Measurements from ENCODE around the gene EEFSEC. TPM values are rescaled to one million over a fixed set of nuclear protein-coding genes. Genes with fewer than 3 reads are reported as not detected.

The EEFSEC gene
- total RNA-seq, 1 donor from 2014 or later = 6.1 TPM

DNA sequence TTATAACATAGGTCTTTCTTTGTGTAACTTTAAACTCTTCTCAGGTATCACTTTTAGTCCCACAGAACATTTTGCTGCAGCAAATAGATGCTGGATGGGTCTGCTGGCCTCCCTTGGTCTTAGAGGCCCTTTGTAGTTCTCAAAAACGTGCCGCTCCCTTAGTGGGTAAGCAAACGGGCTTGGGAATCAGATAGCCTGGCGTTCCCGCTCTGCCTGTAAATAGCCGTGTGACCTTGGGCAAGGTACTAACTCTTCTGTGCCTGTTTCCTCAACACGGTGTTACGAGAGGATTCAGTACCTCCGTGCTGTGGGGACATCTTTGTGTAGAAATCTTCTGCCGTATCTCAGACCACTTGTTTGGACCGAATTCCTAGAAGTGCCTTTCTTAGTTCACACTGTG, 249.0 kb downstream of the EEFSEC start:
- Histone ChIP-seq H3K4me1 (ENCODE audit: insufficient read depth, low read length) (no peaks in the 10 kb centered on the region), H3K4me2 (ENCODE audit: low read length) (no peak overlapping the region), H2AFZ (ENCODE audit: low read depth, low read length) (no peak overlapping the region), H3K79me2 (ENCODE audit: insufficient read depth, low read length) (no peaks in the 10 kb centered on the region), H3K9ac (ENCODE audit: low read length) (no peak overlapping the region), H3K27me3 (ENCODE audit: insufficient read depth, low read length) (no peaks in the 10 kb centered on the region), H3K36me3 (ENCODE audit: insufficient read depth, low read length) (no peaks in the 10 kb centered on the region), H4K20me1 (ENCODE audit: insufficient read depth, low read length) (peaks cover 9% of the 10 kb centered on the region), H3K4me3 (ENCODE audit: insufficient read depth, low read depth, low read length) (no peak overlapping the region), H3K9me3 (ENCODE audit: insufficient read depth, low read depth, low read length) (no peaks in the 10 kb centered on the region), H3K27ac (ENCODE audit: low read depth, low read length) (no peak overlapping the region)
- peaks cover 7% of the 10 kb centered on the region for H3K36me3 Mint-ChIP-seq (ENCODE audit: low read depth, unreplicated experiment)
- H3K27me3 Mint-ChIP-seq (ENCODE audit: low read depth, unreplicated experiment) = peaks cover 49% of the 10 kb centered on the region
- no peaks in the 10 kb centered on the region for H3K4me1 Mint-ChIP-seq (ENCODE audit: low read depth, unreplicated experiment)
- no peak overlapping the region for H3K27ac Mint-ChIP-seq (ENCODE audit: unreplicated experiment)
- no peak overlapping the region for H3K4me3 Mint-ChIP-seq (ENCODE audit: unreplicated experiment)
- TF ChIP-seq, protein P1, sequence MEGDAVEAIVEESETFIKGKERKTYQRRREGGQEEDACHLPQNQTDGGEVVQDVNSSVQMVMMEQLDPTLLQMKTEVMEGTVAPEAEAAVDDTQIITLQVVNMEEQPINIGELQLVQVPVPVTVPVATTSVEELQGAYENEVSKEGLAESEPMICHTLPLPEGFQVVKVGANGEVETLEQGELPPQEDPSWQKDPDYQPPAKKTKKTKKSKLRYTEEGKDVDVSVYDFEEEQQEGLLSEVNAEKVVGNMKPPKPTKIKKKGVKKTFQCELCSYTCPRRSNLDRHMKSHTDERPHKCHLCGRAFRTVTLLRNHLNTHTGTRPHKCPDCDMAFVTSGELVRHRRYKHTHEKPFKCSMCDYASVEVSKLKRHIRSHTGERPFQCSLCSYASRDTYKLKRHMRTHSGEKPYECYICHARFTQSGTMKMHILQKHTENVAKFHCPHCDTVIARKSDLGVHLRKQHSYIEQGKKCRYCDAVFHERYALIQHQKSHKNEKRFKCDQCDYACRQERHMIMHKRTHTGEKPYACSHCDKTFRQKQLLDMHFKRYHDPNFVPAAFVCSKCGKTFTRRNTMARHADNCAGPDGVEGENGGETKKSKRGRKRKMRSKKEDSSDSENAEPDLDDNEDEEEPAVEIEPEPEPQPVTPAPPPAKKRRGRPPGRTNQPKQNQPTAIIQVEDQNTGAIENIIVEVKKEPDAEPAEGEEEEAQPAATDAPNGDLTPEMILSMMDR (IDR thresholded peaks at IDR 0.05; ENCODE audit: insufficient read depth, low read depth, low read length) = no peak
- TF ChIP-seq EZH2 (IDR thresholded peaks at IDR 0.05; ENCODE audit: insufficient read depth, low read length) = no peak
- DNase-seq (ENCODE audit: low read depth) (no peak), FAIRE-seq (no peak)
- no peaks in the 10 kb centered on the region for H3K9me3 Mint-ChIP-seq (ENCODE audit: unreplicated experiment)

DNA sequence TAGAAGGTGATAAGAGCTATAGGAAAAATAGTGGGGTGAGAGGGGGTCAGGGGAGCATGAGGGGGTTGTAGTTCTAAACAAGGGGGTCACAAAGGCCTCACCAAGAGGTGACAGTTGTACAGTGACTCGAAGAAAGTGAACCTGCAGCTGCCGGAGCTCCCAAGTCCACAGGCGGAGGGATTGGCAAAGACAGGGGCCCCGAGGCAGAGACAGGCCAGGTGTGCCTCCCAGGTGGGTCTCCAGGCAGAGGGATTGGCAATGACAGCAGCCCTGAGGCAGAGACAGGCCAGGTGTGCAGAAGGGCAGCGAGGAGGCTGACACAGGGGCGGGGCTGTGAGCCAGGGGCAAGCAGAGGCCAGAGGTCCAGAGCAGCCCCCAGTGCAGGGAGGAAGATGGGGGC, 249.7 kb downstream of the EEFSEC start:
- H3K27me3 ChIP-seq (ENCODE audit: insufficient read depth, low read length) = no peaks in the 10 kb centered on the region
- Mint-ChIP-seq H3K27ac (ENCODE audit: unreplicated experiment) (no peak overlapping the region), H3K27me3 (ENCODE audit: low read depth, unreplicated experiment) (peaks cover 47% of the 10 kb centered on the region), H3K4me3 (ENCODE audit: unreplicated experiment) (no peak overlapping the region), H3K4me1 (ENCODE audit: low read depth, unreplicated experiment) (no peaks in the 10 kb centered on the region), H3K9me3 (ENCODE audit: unreplicated experiment) (no peaks in the 10 kb centered on the region), H3K36me3 (ENCODE audit: low read depth, unreplicated experiment) (peaks cover 6% of the 10 kb centered on the region)
- H3K79me2 ChIP-seq (ENCODE audit: insufficient read depth, low read length) = no peaks in the 10 kb centered on the region
- TF ChIP-seq EZH2 (IDR thresholded peaks at IDR 0.05; ENCODE audit: insufficient read depth, low read length) = no peak
- TF ChIP-seq, protein P1 (IDR thresholded peaks at IDR 0.05; ENCODE audit: insufficient read depth, low read depth, low read length) = no peak
- H3K4me3 ChIP-seq (ENCODE audit: insufficient read depth, low read depth, low read length) = no peak overlapping the region
- H3K9ac ChIP-seq (ENCODE audit: low read length) = no peak overlapping the region
- H2AFZ ChIP-seq (ENCODE audit: low read depth, low read length) = no peak overlapping the region
- H3K4me1 ChIP-seq (ENCODE audit: insufficient read depth, low read length) = no peaks in the 10 kb centered on the region
- DNase-seq (ENCODE audit: low read depth) = no peak
- H3K9me3 ChIP-seq (ENCODE audit: insufficient read depth, low read depth, low read length) = no peaks in the 10 kb centered on the region
- H3K36me3 ChIP-seq (ENCODE audit: insufficient read depth, low read length) = no peaks in the 10 kb centered on the region
- no peak for FAIRE-seq
- no peak overlapping the region for H3K27ac ChIP-seq (ENCODE audit: low read depth, low read length)
- no peak overlapping the region for H3K4me2 ChIP-seq (ENCODE audit: low read length)
- peaks cover 9% of the 10 kb centered on the region for H4K20me1 ChIP-seq (ENCODE audit: insufficient read depth, low read length)

DNA sequence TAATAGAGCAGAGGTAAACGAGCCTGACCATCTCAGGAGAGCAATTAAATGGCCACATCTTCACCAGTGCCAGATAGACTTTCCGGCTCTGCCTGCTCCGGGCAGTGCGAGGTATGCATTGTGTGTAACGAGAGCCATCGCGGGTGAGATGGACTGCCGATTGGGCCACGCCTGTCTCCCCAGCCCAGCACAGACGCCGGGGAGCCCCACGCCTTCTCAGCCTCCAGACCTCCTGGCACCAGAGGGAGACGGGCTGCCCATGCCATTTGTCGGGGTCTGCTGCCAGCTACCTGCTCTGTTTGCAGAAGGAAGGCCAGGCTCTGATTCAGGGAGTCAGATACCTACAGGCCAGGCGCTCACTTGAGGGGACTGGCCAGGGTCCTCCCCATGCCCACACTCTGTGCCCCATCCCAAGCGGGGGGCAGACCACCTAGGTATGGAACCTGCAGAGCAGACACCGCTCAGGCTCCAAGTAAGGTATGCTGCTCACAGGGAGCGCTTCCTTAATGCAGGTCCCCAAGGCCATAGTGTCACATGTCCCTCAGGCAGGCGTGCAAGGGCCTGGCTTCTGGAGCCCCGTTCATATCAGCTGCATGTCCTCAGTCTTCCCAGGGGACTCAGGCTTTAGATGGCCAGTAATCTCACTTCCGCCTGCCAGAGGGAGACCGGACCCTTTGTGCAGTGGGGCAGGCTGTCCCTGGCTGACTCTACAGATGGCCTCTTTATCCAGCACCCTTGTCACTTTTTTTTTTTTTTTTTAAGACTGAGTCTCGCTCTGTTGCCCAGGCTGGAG, 251.2 kb downstream of the EEFSEC start:
- DNase-seq (ENCODE audit: low read depth) (no peak), FAIRE-seq (no peak)
- Mint-ChIP-seq H3K4me3 (ENCODE audit: unreplicated experiment) (no peak overlapping the region), H3K4me1 (ENCODE audit: low read depth, unreplicated experiment) (no peaks in the 10 kb centered on the region), H3K9me3 (ENCODE audit: unreplicated experiment) (no peaks in the 10 kb centered on the region), H3K27ac (ENCODE audit: unreplicated experiment) (no peak overlapping the region), H3K27me3 (ENCODE audit: low read depth, unreplicated experiment) (peaks cover 54% of the 10 kb centered on the region), H3K36me3 (ENCODE audit: low read depth, unreplicated experiment) (peaks cover 3% of the 10 kb centered on the region)
- no peak overlapping the region for H3K9ac ChIP-seq (ENCODE audit: low read length)
- no peaks in the 10 kb centered on the region for H3K36me3 ChIP-seq (ENCODE audit: insufficient read depth, low read length)
- H3K4me2 ChIP-seq (ENCODE audit: low read length) = no peak overlapping the region
- no peaks in the 10 kb centered on the region for H3K79me2 ChIP-seq (ENCODE audit: insufficient read depth, low read length)
- no peak overlapping the region for H3K4me3 ChIP-seq (ENCODE audit: insufficient read depth, low read depth, low read length)
- no peaks in the 10 kb centered on the region for H3K27me3 ChIP-seq (ENCODE audit: insufficient read depth, low read length)
- no peaks in the 10 kb centered on the region for H3K4me1 ChIP-seq (ENCODE audit: insufficient read depth, low read length)
- no peak overlapping the region for H2AFZ ChIP-seq (ENCODE audit: low read depth, low read length)
- H3K9me3 ChIP-seq (ENCODE audit: insufficient read depth, low read depth, low read length) = no peaks in the 10 kb centered on the region
- TF ChIP-seq EZH2 (IDR thresholded peaks at IDR 0.05; ENCODE audit: insufficient read depth, low read length) = no peak
- TF ChIP-seq, protein P1 (IDR thresholded peaks at IDR 0.05; ENCODE audit: insufficient read depth, low read depth, low read length) = no peak
- H4K20me1 ChIP-seq (ENCODE audit: insufficient read depth, low read length) = peaks cover 14% of the 10 kb centered on the region
- no peak overlapping the region for H3K27ac ChIP-seq (ENCODE audit: low read depth, low read length)
